ENCODE data around the gene AMPD2.

- no peak for TF ChIP-seq CTCF (IDR thresholded peaks at IDR 0.05)
- TF ChIP-seq EP300 (IDR thresholded peaks at IDR 0.05) = no peak
- no peak for TF ChIP-seq NFE2L2 (conservative IDR thresholded peaks at IDR 0.05; ENCODE audit: low read length)
- TF ChIP-seq POLR2A (IDR thresholded peaks at IDR 0.05; ENCODE audit: low read length) = no peak
- no peak for TF ChIP-seq SREBF2 (IDR thresholded peaks at IDR 0.05)
Measured at GRCh38 chr1:109641861-109642260, 22.2 kb downstream of the AMPD2 start.
